Measurements from ENCODE around the gene ARMH3.

DNA sequence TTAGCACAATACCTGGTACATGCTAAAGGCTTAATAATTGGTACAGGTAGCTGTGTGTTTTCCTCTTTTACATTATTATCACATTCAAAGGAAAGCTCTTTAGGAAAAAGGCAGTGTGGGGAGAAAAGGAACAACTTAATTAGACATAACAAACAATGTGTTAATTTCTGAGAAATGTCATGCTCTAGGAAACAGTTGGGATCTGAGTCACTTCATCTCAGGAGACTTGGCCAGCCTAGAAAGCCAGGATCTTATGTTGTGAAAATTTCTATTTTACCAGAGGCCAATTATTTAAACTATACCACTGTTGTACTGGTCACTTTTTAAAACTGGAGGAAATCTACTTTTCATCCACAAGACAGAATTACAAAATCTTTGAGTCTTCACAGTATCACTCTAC lies 39.6 kb downstream of the ARMH3 start:
- TF ChIP-seq, protein P1, sequence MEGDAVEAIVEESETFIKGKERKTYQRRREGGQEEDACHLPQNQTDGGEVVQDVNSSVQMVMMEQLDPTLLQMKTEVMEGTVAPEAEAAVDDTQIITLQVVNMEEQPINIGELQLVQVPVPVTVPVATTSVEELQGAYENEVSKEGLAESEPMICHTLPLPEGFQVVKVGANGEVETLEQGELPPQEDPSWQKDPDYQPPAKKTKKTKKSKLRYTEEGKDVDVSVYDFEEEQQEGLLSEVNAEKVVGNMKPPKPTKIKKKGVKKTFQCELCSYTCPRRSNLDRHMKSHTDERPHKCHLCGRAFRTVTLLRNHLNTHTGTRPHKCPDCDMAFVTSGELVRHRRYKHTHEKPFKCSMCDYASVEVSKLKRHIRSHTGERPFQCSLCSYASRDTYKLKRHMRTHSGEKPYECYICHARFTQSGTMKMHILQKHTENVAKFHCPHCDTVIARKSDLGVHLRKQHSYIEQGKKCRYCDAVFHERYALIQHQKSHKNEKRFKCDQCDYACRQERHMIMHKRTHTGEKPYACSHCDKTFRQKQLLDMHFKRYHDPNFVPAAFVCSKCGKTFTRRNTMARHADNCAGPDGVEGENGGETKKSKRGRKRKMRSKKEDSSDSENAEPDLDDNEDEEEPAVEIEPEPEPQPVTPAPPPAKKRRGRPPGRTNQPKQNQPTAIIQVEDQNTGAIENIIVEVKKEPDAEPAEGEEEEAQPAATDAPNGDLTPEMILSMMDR (conservative IDR thresholded peaks at IDR 0.05), result no peak
- TF ChIP-seq EZH2 (IDR thresholded peaks at IDR 0.05; ENCODE audit: low read depth), result no peak

Data from PC-9 (cell line).